Upper lobe of left lung (tissue), 6 donors: ENCODE data around the gene CRYBB3. TPM values are rescaled to one million over a fixed set of nuclear protein-coding genes. Genes with fewer than 3 reads are reported as not detected.

Source experiments
- small RNA-seq, 4 donors: library from RNA; depleted of rRNA; stranded (forward); fragments of <200 nt; gene quantifications; one replicate each; pipeline ENCODE3, GENCODE V24; 2016
- total RNA-seq, 6 donors: library from RNA; depleted of rRNA in 4 of 6; stranded (reverse); fragments of >200 nt in 4 of 6; gene quantifications; one replicate each; pipeline versions ENCODE4 v1.1.0 to v1.2.1, GENCODE V29; 2016 to 2021
- donor health status: DM: no; HTN: no; CAD: no; lungs with moderate emphysema.
- donor health status: DM: no; HTN: yes; CAD: no; lungs with severe emphysema.

The CRYBB3 gene
- total RNA-seq, 6 donors from 2014 or later, result 0.26 to 0.61 TPM; not detected in 4

Small RNA genes lying within 50 kb of the gene (small RNA-seq; reads per million reads assigned to genes)
- 0 reads per million in 4 donors for gene Z99916.2

Other genes with a start within 250 kb of the CRYBB3 start
- gene KIAA1671, start 247.1 kb upstream of the CRYBB3 start, total RNA-seq, result 10 to 100 TPM; 30.9 to 57.7 (median 42.1) TPM
- under 1 TPM in 1 of 6 donors, not detected in 5; 0.30 TPM for gene CRYBB2, start 19.8 kb downstream of the CRYBB3 start, total RNA-seq